ENCODE results near the gene CERKL. TPM values are rescaled to one million over a fixed set of nuclear protein-coding genes. Genes with fewer than 3 reads are reported as not detected.

The CERKL gene
- total RNA-seq, 1 donor from 2014 or later: not detected

GRCh38 chr2:181500201-181500600 lies 156.7 kb downstream of the CERKL start:
- H3K4me3 Mint-ChIP-seq: no peak overlapping the region
- DNase-seq (ENCODE audit: low spot score): no peak

GRCh38 chr2:181499231-181499630 lies 157.7 kb downstream of the CERKL start:
- no peak overlapping the region for H3K4me3 ChIP-seq
- H3K4me1 Mint-ChIP-seq: no peaks in the 10 kb centered on the region
- H3K4me2 ChIP-seq: no peak overlapping the region
- no peak overlapping the region for H3K9ac ChIP-seq
- no peaks in the 10 kb centered on the region for H3K36me3 ChIP-seq
- no peaks in the 10 kb centered on the region for H3K9me3 Mint-ChIP-seq
- no peaks in the 10 kb centered on the region for H3K79me2 ChIP-seq (ENCODE audit: low read depth)
- no peaks in the 10 kb centered on the region for H4K20me1 ChIP-seq (ENCODE audit: low read depth)
- H3K4me3 Mint-ChIP-seq: no peak overlapping the region
- no peaks in the 10 kb centered on the region for H3K27me3 Mint-ChIP-seq (ENCODE audit: insufficient read depth, low read depth)
- H3K27ac Mint-ChIP-seq: no peak overlapping the region
- H3K9me3 ChIP-seq (ENCODE audit: low read depth): no peaks in the 10 kb centered on the region
- no peaks in the 10 kb centered on the region for H3K27me3 ChIP-seq
- no peaks in the 10 kb centered on the region for H3K4me1 ChIP-seq
- TF ChIP-seq EZH2 (IDR thresholded peaks at IDR 0.05): no peak
- no peak for TF ChIP-seq CTCF (IDR thresholded peaks at IDR 0.05)
- TF ChIP-seq EZH2phosphoT487 (IDR thresholded peaks at IDR 0.05): no peak
- H2AFZ ChIP-seq (replicated peaks): no peak overlapping the region
- H3K27ac ChIP-seq: no peak overlapping the region
- no peaks in the 10 kb centered on the region for H3K36me3 Mint-ChIP-seq
- no peaks in the 10 kb centered on the region for H3F3A ChIP-seq (ENCODE audit: low read depth)
- no peak for DNase-seq (ENCODE audit: low spot score)

More at GRCh38 chr2:181500201-181500600, 156.7 kb downstream of the CERKL start:
- no peak for TF ChIP-seq EZH2 (IDR thresholded peaks at IDR 0.05)
- TF ChIP-seq EZH2phosphoT487 (IDR thresholded peaks at IDR 0.05): no peak
- TF ChIP-seq CTCF (IDR thresholded peaks at IDR 0.05): no peak
- no peaks in the 10 kb centered on the region for H3K27me3 ChIP-seq
- no peaks in the 10 kb centered on the region for H3K9me3 ChIP-seq (ENCODE audit: low read depth)
- H3K4me2 ChIP-seq: no peak overlapping the region
- no peaks in the 10 kb centered on the region for H3K4me1 ChIP-seq
- no peaks in the 10 kb centered on the region for H3K27me3 Mint-ChIP-seq (ENCODE audit: insufficient read depth, low read depth)
- H3K27ac ChIP-seq: no peak overlapping the region
- no peak overlapping the region for H2AFZ ChIP-seq (replicated peaks)
- H3K36me3 ChIP-seq: no peaks in the 10 kb centered on the region
- H3K79me2 ChIP-seq (ENCODE audit: low read depth): no peaks in the 10 kb centered on the region
- no peak overlapping the region for H3K9ac ChIP-seq
- no peak overlapping the region for H3K4me3 ChIP-seq
- H3K9me3 Mint-ChIP-seq: no peaks in the 10 kb centered on the region
- H3K27ac Mint-ChIP-seq: no peak overlapping the region
- no peaks in the 10 kb centered on the region for H3K36me3 Mint-ChIP-seq
- H4K20me1 ChIP-seq (ENCODE audit: low read depth): no peaks in the 10 kb centered on the region
- H3K4me1 Mint-ChIP-seq: no peaks in the 10 kb centered on the region
- H3F3A ChIP-seq (ENCODE audit: low read depth): no peaks in the 10 kb centered on the region

Other genes with a start within 250 kb of the CERKL start
- gene ITGA4, start 199.7 kb downstream of the CERKL start, total RNA-seq (ENCODE audit: low replicate concordance): 8.2 and 10.2 TPM in 2 replicates
- gene NEUROD1, start 23.4 kb upstream of the CERKL start, total RNA-seq (ENCODE audit: low replicate concordance): not detected in 2 replicates
- 27.3 and 40.4 TPM in 2 replicates for gene ITPRID2, start 234.6 kb upstream of the CERKL start, total RNA-seq (ENCODE audit: low replicate concordance)